Skeletal muscle tissue (tissue), 4 donors: ENCODE data around the gene SNORC. TPM values are rescaled to one million over a fixed set of nuclear protein-coding genes. Genes with fewer than 3 reads are reported as not detected.
"Not testable (repeated sequence)": the region's sequence is repeated elsewhere in the genome, so short reads cannot be mapped to it uniquely, and the experiment has no call there.

Experiments
- H3K27ac ChIP-seq: one replicate; pipeline ENCODE4 v1.7.0; 2013; ENCODE audit warnings: mild to moderate bottlenecking, low read depth, low read length, inconsistent platforms
- H3K27me3 ChIP-seq, 3 donors: one replicate each; pipeline ENCODE4 v1.7.0; 2013; ENCODE audit warnings: low read length in 3 of 3; ENCODE audit not compliant: control insufficient read depth in 3 of 3, insufficient read depth in 3 of 3
- H3K36me3 ChIP-seq, 3 donors: one replicate each; pipeline ENCODE4 v1.7.0; 2013; ENCODE audit warnings: low read length in 3 of 3; ENCODE audit not compliant: control insufficient read depth in 3 of 3, insufficient read depth in 3 of 3
- H3K4me1 ChIP-seq, 3 donors: one replicate each; pipeline ENCODE4 v1.7.0; 2013; ENCODE audit warnings: low read length in 3 of 3, mild to moderate bottlenecking in 3 of 3; ENCODE audit not compliant: control insufficient read depth in 3 of 3, insufficient read depth in 3 of 3
- H3K4me3 ChIP-seq, 3 donors: one replicate each; pipeline ENCODE4 v1.7.0; 2013; ENCODE audit warnings: low read length in 3 of 3
- H3K9ac ChIP-seq, 3 donors: one replicate each; pipeline ENCODE4 v1.7.0; 2013; ENCODE audit warnings: low read length in 3 of 3, mild to moderate bottlenecking in 3 of 3, moderate library complexity in 2 of 3, low read depth in 1 of 3
- H3K9me3 ChIP-seq, 3 donors: one replicate each; pipeline ENCODE4 v1.7.0; 2013; ENCODE audit warnings: low read length in 3 of 3; ENCODE audit not compliant: control insufficient read depth in 3 of 3
- total RNA-seq: library from RNA; depleted of rRNA; stranded (reverse); fragments of >200 nt; gene quantifications from one replicate; pipeline ENCODE4 v1.2.3, GENCODE V29; 2014
- donor health status: Osteomylitis.

SNORC gene
- total RNA-seq, 1 donor from 2014 or later, result under 0.01 TPM

GRCh38 chr2:232901736-232902578 lies 31.9 kb downstream of the SNORC start:
- peaks cover 16 to 22% (median 22%) of the 10 kb centered on the region in 3 donors for H3K27me3 ChIP-seq
- no peak overlapping the region for H3K27ac ChIP-seq
- peaks cover 0 to 3% (median 3%) of the 10 kb centered on the region in 3 donors for H3K4me1 ChIP-seq
- no peaks in the 10 kb centered on the region for H3K36me3 ChIP-seq
- H3K9ac ChIP-seq, result no peak overlapping the region
- H3K4me3 ChIP-seq, result no peak overlapping the region
- H3K9me3 ChIP-seq, result no peaks in the 10 kb centered on the region

GRCh38 chr2:232903989-232904388 lies 33.9 kb downstream of the SNORC start:
- Histone ChIP-seq H3K4me3 (no peak overlapping the region), H3K9ac (no peak overlapping the region), H3K27ac (no peak overlapping the region), H3K36me3 (no peaks in the 10 kb centered on the region), H3K4me1 (peaks cover 0 to 3% (median 3%) of the 10 kb centered on the region in 3 donors), H3K9me3 (no peaks in the 10 kb centered on the region), H3K27me3 (peaks cover 16 to 24% (median 19%) of the 10 kb centered on the region in 3 donors)

- not testable (repeated sequence) for H3K9ac ChIP-seq, H3K4me3 ChIP-seq, H3K4me1 ChIP-seq
These were observed 37.0 kb downstream of the SNORC start for GRCh38 chr2:232906867-232907717.

GRCh38 chr2:232907718-232908085 lies 37.6 kb downstream of the SNORC start:
- H3K27me3 ChIP-seq, H3K36me3 ChIP-seq: not testable (repeated sequence)

More at GRCh38 chr2:232906867-232907717, 37.0 kb downstream of the SNORC start:
- not testable (repeated sequence) for H3K27me3 ChIP-seq, H3K27ac ChIP-seq, H3K36me3 ChIP-seq, H3K9me3 ChIP-seq

GRCh38 chr2:232908695-232909094 lies 38.6 kb downstream of the SNORC start:
- H3K27ac ChIP-seq, result no peak overlapping the region
- no peak overlapping the region for H3K4me3 ChIP-seq
- no peaks in the 10 kb centered on the region for H3K4me1 ChIP-seq
- H3K9ac ChIP-seq, result no peak overlapping the region
- H3K36me3 ChIP-seq, result no peaks in the 10 kb centered on the region
- peaks cover 0 to 10% (median 6%) of the 10 kb centered on the region in 3 donors for H3K9me3 ChIP-seq
- peaks cover 0 to 6% (median 0%) of the 10 kb centered on the region in 3 donors for H3K27me3 ChIP-seq

More at GRCh38 chr2:232907718-232908085, 37.6 kb downstream of the SNORC start:
- not testable (repeated sequence) for H3K9me3 ChIP-seq, H3K4me3 ChIP-seq, H3K4me1 ChIP-seq, H3K27ac ChIP-seq, H3K9ac ChIP-seq

GRCh38 chr2:232910376-232910775 lies 40.3 kb downstream of the SNORC start:
- no peak overlapping the region for H3K4me3 ChIP-seq
- H3K9ac ChIP-seq, result no peak overlapping the region
- H3K36me3 ChIP-seq, result no peaks in the 10 kb centered on the region
- no peaks in the 10 kb centered on the region for H3K4me1 ChIP-seq
- H3K27me3 ChIP-seq, result peaks cover 0 to 2% (median 0%) of the 10 kb centered on the region in 3 donors
- peaks cover 0 to 10% (median 6%) of the 10 kb centered on the region in 3 donors for H3K9me3 ChIP-seq
- H3K27ac ChIP-seq, result no peak overlapping the region

- H3K4me3 ChIP-seq, result no peak overlapping the region
- H3K27ac ChIP-seq, result no peak overlapping the region
- H3K9ac ChIP-seq, result no peak overlapping the region
- no peaks in the 10 kb centered on the region for H3K4me1 ChIP-seq
- peaks cover 0 to 10% (median 6%) of the 10 kb centered on the region in 3 donors for H3K9me3 ChIP-seq
- no peaks in the 10 kb centered on the region for H3K36me3 ChIP-seq
- peaks cover 5 to 11% (median 5%) of the 10 kb centered on the region in 3 donors for H3K27me3 ChIP-seq
These were observed 41.7 kb downstream of the SNORC start for GRCh38 chr2:232911712-232912277.

- Histone ChIP-seq H3K4me3 (no peak overlapping the region), H3K27ac (no peak overlapping the region), H3K27me3 (peaks cover 6 to 10% (median 6%) of the 10 kb centered on the region in 3 donors), H3K36me3 (no peaks in the 10 kb centered on the region), H3K9ac (no peak overlapping the region), H3K9me3 (peaks cover 0 to 10% (median 6%) of the 10 kb centered on the region in 3 donors), H3K4me1 (no peaks in the 10 kb centered on the region)
These were observed 43.8 kb downstream of the SNORC start for GRCh38 chr2:232913903-232914302.

GRCh38 chr2:232919141-232919540 lies 49.1 kb downstream of the SNORC start:
- H3K27me3 ChIP-seq, result peaks cover 17 to 33% (median 18%) of the 10 kb centered on the region in 3 donors
- H3K9ac ChIP-seq, result no peak overlapping the region
- H3K9me3 ChIP-seq, result no peaks in the 10 kb centered on the region
- H3K4me3 ChIP-seq, result no peak overlapping the region
- no peak overlapping the region for H3K27ac ChIP-seq
- H3K36me3 ChIP-seq, result no peaks in the 10 kb centered on the region
- H3K4me1 ChIP-seq, result no peaks in the 10 kb centered on the region
